Stimulated activated naive CD8-positive, alpha-beta T cell treated with anti-CD3 and anti-CD28 coated beads, Interleukin-15, amount 100 ng/mL, for 72 hours (primary cell): Measurements from ENCODE around the gene ZCCHC24.
"Not testable (repeated sequence)": the region's sequence is repeated elsewhere in the genome, so short reads cannot be mapped to it uniquely, and the experiment has no call there.

Experiments used
- ATAC-seq: fragments of 150-1000 bp; cut with Tn5 transposase; 2 replicates; pipeline ENCODE4 v1.10.0; 2021; ENCODE audit warnings: mild to moderate bottlenecking, moderate library complexity
- DNase-seq, 2 donors: peaks; one replicate each; pipeline ENCODE4 v3.0.0; 2021 to 2022
- H3K27ac Mint-ChIP-seq, 2 donors: one replicate each; pipeline ENCODE4 v1.8.0; 2022; ENCODE audit warnings: mild to moderate bottlenecking in 2 of 2, mixed read lengths in 2 of 2, moderate library complexity in 2 of 2
- H3K27me3 Mint-ChIP-seq: one replicate; pipeline ENCODE4 v1.8.0; 2022; ENCODE audit warnings: mixed read lengths
- H3K4me1 Mint-ChIP-seq: one replicate; pipeline ENCODE4 v1.8.0; 2022; ENCODE audit warnings: mild to moderate bottlenecking, mixed read lengths
- H3K4me3 Mint-ChIP-seq, 2 donors: one replicate each; pipeline ENCODE4 v1.8.0; 2022; ENCODE audit warnings: mild to moderate bottlenecking in 2 of 2, mixed read lengths in 2 of 2, moderate library complexity in 1 of 2
- H3K9me3 Mint-ChIP-seq, 2 donors: one replicate each; pipeline ENCODE4 v1.8.0; 2022; ENCODE audit warnings: mixed read lengths in 2 of 2

Gene ZCCHC24

GRCh38 chr10:79344502-79345195, 100.8 kb downstream of the ZCCHC24 start:
- ATAC-seq = no peak
- DNase-seq = no peak
- no peaks in the 10 kb centered on the region for H3K9me3 Mint-ChIP-seq
- H3K27ac Mint-ChIP-seq = peak overlapping the region in 1 of 2 donors; percentile 27
- peaks cover 44% of the 10 kb centered on the region for H3K4me1 Mint-ChIP-seq
- H3K4me3 Mint-ChIP-seq = no peak overlapping the region
- H3K27me3 Mint-ChIP-seq = no peaks in the 10 kb centered on the region

- H3K9me3 Mint-ChIP-seq = no peaks in the 10 kb centered on the region
- H3K27ac Mint-ChIP-seq = no peak overlapping the region
- ATAC-seq (no peak), DNase-seq (peak in 1 of 2 donors; percentile 6)
- H3K27me3 Mint-ChIP-seq = no peaks in the 10 kb centered on the region
- H3K4me1 Mint-ChIP-seq = peaks cover 27% of the 10 kb centered on the region
- H3K4me3 Mint-ChIP-seq = no peak overlapping the region
Measured at GRCh38 chr10:79342811-79343561, 102.4 kb downstream of the ZCCHC24 start.

- H3K27me3 Mint-ChIP-seq = no peaks in the 10 kb centered on the region
- H3K9me3 Mint-ChIP-seq = peaks cover 0 to 2% of the 10 kb centered on the region in 2 donors
- ATAC-seq = no peak
- no peak overlapping the region for H3K4me3 Mint-ChIP-seq
- H3K4me1 Mint-ChIP-seq = peaks cover 27% of the 10 kb centered on the region
- no peak overlapping the region for H3K27ac Mint-ChIP-seq
- DNase-seq = no peak
Measured at GRCh38 chr10:79342295-79342761, 103.1 kb downstream of the ZCCHC24 start.

GRCh38 chr10:79340646-79341244, 104.7 kb downstream of the ZCCHC24 start:
- H3K4me1 Mint-ChIP-seq = peaks cover 27% of the 10 kb centered on the region
- H3K9me3 Mint-ChIP-seq = peaks cover 0 to 7% of the 10 kb centered on the region in 2 donors
- H3K27ac Mint-ChIP-seq = peak overlapping the region in 1 of 2 donors; percentile 50
- ATAC-seq = no peak
- no peak for DNase-seq
- no peak overlapping the region for H3K4me3 Mint-ChIP-seq
- H3K27me3 Mint-ChIP-seq = no peaks in the 10 kb centered on the region

GRCh38 chr10:79339266-79339665, 106.2 kb downstream of the ZCCHC24 start:
- Mint-ChIP-seq H3K27me3 (no peaks in the 10 kb centered on the region), H3K4me3 (no peak overlapping the region), H3K4me1 (peaks cover 33% of the 10 kb centered on the region), H3K9me3 (peaks cover 0 to 7% of the 10 kb centered on the region in 2 donors), H3K27ac (no peak overlapping the region)
- DNase-seq (no peak), ATAC-seq (no peak)

- H3K9me3 Mint-ChIP-seq, DNase-seq, H3K27ac Mint-ChIP-seq, ATAC-seq, H3K4me3 Mint-ChIP-seq, H3K27me3 Mint-ChIP-seq: not testable (repeated sequence)
- peaks cover 36% of the 10 kb centered on the region for H3K4me1 Mint-ChIP-seq
Measured at GRCh38 chr10:79337783-79338469, 107.5 kb downstream of the ZCCHC24 start.

- H3K4me1 Mint-ChIP-seq = peaks cover 41% of the 10 kb centered on the region
- no peak overlapping the region for H3K27ac Mint-ChIP-seq
- ATAC-seq = no peak
- H3K4me3 Mint-ChIP-seq = no peak overlapping the region
- no peaks in the 10 kb centered on the region for H3K27me3 Mint-ChIP-seq
- DNase-seq = no peak
- peaks cover 0 to 7% of the 10 kb centered on the region in 2 donors for H3K9me3 Mint-ChIP-seq
Measured at GRCh38 chr10:79336739-79337138, 108.7 kb downstream of the ZCCHC24 start.

- H3K4me3 Mint-ChIP-seq = no peak overlapping the region
- H3K27me3 Mint-ChIP-seq = no peaks in the 10 kb centered on the region
- peaks cover 45% of the 10 kb centered on the region for H3K4me1 Mint-ChIP-seq
- peaks cover 0 to 7% of the 10 kb centered on the region in 2 donors for H3K9me3 Mint-ChIP-seq
- ATAC-seq (no peak), DNase-seq (no peak)
- no peak overlapping the region for H3K27ac Mint-ChIP-seq
Measured at GRCh38 chr10:79336276-79336675, 109.1 kb downstream of the ZCCHC24 start.

- Mint-ChIP-seq H3K27ac (peak overlapping the region; percentile 69 to 77), H3K9me3 (peaks cover 0 to 7% of the 10 kb centered on the region in 2 donors), H3K4me1 (peaks cover 48% of the 10 kb centered on the region), H3K27me3 (no peaks in the 10 kb centered on the region), H3K4me3 (no peak overlapping the region)
- DNase-seq (no peak), ATAC-seq (no peak)
Measured at GRCh38 chr10:79335470-79336235, 109.8 kb downstream of the ZCCHC24 start.

- Mint-ChIP-seq H3K4me1 (peaks cover 46% of the 10 kb centered on the region), H3K27ac (peak overlapping the region; percentile 24 to 77), H3K9me3 (peaks cover 0 to 7% of the 10 kb centered on the region in 2 donors), H3K27me3 (no peaks in the 10 kb centered on the region), H3K4me3 (no peak overlapping the region)
- no peak for ATAC-seq
- DNase-seq = no peak
Measured at GRCh38 chr10:79335094-79335469, 110.3 kb downstream of the ZCCHC24 start.

- H3K27me3 Mint-ChIP-seq = no peaks in the 10 kb centered on the region
- no peak overlapping the region for H3K4me3 Mint-ChIP-seq
- H3K4me1 Mint-ChIP-seq = peaks cover 48% of the 10 kb centered on the region
- DNase-seq = no peak
- ATAC-seq = no peak
- H3K27ac Mint-ChIP-seq = peak overlapping the region in 1 of 2 donors; percentile 52
- peaks cover 0 to 7% of the 10 kb centered on the region in 2 donors for H3K9me3 Mint-ChIP-seq
Measured at GRCh38 chr10:79334573-79334972, 110.9 kb downstream of the ZCCHC24 start.

- no peak for ATAC-seq
- peaks cover 0 to 7% of the 10 kb centered on the region in 2 donors for H3K9me3 Mint-ChIP-seq
- H3K4me1 Mint-ChIP-seq = peaks cover 51% of the 10 kb centered on the region
- H3K27ac Mint-ChIP-seq = peak overlapping the region; percentile 46 to 88
- no peaks in the 10 kb centered on the region for H3K27me3 Mint-ChIP-seq
- H3K4me3 Mint-ChIP-seq = no peak overlapping the region
- no peak for DNase-seq
Measured at GRCh38 chr10:79333513-79333912, 111.9 kb downstream of the ZCCHC24 start.

GRCh38 chr10:79332610-79333315, 112.7 kb downstream of the ZCCHC24 start:
- Mint-ChIP-seq H3K4me1 (peaks cover 51% of the 10 kb centered on the region), H3K27ac (peak overlapping the region; percentile 46 to 88)
- DNase-seq, H3K9me3 Mint-ChIP-seq, H3K4me3 Mint-ChIP-seq, H3K27me3 Mint-ChIP-seq, ATAC-seq: not testable (repeated sequence)
